HG03558 (cell line): ENCODE results near the gene ANKRD62.
"Not testable (repeated sequence)": the region's sequence is repeated elsewhere in the genome, so short reads cannot be mapped to it uniquely, and the experiment has no call there.

ENCODE experiments used
- ATAC-seq: cut with Tn5 transposase; IDR thresholded peaks from one replicate; pipeline ENCODE4 v1.9.1; 2021; ENCODE audit warnings: moderate number of reproducible peaks; ENCODE audit not compliant: unreplicated experiment; ENCODE audit errors: extremely low read depth

The ANKRD62 gene

DNA sequence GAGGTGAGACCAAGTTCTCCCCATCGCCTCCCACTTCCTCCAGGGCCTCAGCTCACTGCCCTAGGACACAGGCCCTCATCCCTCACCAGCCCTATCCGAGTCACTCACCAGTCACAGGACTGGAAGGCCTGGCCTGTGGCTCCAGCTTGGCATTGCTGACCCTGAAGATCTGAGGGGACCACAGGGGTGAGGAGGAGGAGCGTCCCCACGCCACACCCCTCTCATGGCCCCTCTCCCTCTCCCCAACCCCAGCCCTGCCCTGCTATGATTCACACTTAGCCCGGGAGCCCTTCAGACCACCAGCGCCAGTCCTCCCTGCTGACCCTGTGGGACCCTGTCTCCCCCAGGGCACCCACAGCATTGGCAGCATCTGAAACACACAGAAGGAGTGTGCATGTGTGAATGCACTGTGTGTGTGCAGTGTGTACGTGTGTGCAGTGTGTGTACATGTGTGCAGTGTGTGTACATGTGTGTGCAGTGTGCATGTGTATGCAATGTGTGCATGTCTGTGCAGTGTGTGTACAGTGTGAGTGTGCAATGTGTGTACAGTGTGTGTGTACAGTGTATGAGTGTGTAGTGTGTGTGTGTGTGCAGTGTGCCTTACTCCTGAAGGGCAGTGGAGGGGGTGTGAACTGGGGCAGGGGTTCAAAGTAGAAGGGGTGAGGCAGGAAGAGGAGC is 29.4 kb upstream of the ANKRD62 start:
- no peak for ATAC-seq

GRCh38 chr18:12065397-12065796 is 28.2 kb upstream of the ANKRD62 start:
- no peak for ATAC-seq

GRCh38 chr18:12066910-12067511 is 26.6 kb upstream of the ANKRD62 start:
- ATAC-seq = no peak

DNA sequence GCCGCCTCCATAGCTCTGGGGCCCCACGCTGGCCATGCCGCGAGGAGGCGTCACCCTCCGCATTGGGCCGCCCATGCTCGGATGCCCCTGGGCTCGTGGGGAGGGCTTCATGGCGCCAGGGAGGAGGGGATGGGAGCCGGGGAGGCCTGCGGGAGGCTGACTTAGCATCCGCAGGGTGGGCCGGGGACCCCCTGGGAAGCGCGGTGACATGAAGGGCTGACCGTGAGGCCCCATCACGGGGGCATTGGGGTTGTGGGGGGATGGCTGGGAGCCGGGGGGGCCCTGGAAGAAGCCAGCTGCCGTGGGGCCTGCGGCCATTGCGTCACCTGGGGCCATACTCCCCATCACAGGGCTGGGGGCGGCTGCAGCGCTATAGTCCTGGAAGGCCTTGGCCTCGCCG is 26.0 kb upstream of the ANKRD62 start:
- ATAC-seq = no peak

GRCh38 chr18:12068316-12068949 is 25.2 kb upstream of the ANKRD62 start:
- ATAC-seq = not testable (repeated sequence)

DNA sequence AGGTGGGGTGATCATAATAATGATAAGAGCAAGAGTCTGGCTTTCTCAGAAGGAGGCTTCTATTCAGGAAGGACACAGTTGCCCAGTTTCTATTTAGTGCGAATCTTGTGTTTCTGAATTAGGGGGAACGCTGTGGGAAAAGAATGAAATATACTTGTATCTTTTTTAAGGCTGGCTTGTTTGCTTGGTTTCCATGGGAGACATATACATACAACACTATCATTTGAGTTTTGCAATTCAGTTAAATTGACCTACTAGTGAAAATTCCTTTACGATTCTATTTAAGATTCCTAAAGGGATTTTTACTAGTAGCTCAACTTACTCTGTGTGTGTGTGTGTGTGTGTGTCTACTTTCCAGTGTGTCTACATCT is 24.7 kb upstream of the ANKRD62 start:
- ATAC-seq = no peak

- ATAC-seq = not testable (repeated sequence)
Measured at GRCh38 chr18:12071066-12071465, 22.6 kb upstream of the ANKRD62 start.

DNA sequence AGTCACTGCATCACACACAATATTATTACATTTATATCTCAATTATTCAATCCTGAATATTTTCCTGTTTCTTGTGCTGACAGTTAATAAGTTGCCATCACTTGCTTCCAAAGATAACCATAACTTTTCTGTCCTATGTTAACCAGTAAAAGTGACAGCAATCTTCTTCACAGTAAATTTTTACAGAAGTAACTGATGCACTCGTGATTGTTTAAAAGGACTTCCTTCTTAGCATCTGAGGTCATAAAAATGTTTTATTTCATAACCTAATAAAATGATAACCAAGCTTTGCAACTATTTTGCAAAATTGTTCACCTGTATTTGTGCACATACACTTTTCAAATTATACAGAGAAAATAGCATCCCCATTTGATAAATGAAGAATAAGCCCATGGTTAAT is 20.6 kb upstream of the ANKRD62 start:
- ATAC-seq = no peak

- no peak for ATAC-seq
Measured at GRCh38 chr18:12074736-12075135, 18.9 kb upstream of the ANKRD62 start.

- no peak for ATAC-seq
Measured at GRCh38 chr18:12076424-12077140, 17.1 kb upstream of the ANKRD62 start.

DNA sequence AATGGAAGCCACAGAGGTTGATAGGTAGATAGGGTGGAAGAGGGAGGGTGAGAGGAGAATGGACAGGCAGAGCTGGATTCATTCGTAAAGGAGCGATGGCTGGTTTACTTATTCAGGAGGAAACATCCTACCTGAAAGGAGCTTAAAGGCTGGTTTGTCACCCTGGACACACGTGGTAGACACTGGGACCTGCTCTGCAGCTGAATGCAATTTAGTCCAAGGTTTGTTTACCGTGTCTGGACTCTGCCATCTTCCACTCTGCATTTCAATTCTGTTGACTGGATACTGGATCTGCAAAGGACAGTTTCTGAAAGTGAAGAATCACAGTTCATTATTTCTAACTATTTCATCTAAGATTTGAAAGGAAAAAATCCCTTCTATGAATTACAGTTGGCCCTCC is 15.6 kb upstream of the ANKRD62 start:
- ATAC-seq = not testable (repeated sequence)

DNA sequence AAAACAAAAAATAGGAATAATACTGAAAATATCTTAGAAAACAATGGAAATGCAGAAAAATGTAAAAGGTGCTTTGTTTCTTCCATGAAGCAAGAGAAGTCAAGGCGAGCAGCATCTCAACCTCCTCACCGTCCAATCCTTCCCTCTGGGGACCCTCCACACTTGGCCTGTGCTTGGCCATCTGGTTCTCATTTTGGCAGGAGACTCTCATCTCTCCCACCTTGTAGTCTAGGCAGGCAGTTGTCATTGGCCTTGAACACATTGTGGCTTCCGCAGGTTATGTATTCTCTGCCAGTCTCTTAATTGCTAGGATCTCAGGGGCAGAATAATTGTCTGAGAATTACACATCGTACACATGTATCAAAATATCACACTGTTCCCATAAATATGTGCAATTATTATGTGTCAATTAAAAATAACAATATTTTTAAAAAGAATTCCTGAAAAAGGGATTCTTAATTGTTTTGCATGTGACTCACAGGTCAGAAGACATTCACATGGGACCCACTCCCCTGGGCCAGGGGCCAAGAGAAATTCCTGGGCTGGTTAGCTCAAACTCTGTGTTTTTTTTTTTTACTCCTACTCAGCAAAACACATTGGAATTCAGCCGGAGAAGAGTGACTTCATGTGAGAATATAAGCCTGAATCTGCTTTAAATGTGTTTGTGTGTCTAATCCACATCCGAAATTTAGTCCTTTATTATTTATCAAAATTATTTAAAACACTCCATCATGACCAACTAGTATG is 14.0 kb upstream of the ANKRD62 start:
- no peak for ATAC-seq

GRCh38 chr18:12085136-12085535 is 8.5 kb upstream of the ANKRD62 start:
- ATAC-seq = no peak

- no peak for ATAC-seq
Measured at GRCh38 chr18:12085786-12086185, 7.9 kb upstream of the ANKRD62 start.

DNA sequence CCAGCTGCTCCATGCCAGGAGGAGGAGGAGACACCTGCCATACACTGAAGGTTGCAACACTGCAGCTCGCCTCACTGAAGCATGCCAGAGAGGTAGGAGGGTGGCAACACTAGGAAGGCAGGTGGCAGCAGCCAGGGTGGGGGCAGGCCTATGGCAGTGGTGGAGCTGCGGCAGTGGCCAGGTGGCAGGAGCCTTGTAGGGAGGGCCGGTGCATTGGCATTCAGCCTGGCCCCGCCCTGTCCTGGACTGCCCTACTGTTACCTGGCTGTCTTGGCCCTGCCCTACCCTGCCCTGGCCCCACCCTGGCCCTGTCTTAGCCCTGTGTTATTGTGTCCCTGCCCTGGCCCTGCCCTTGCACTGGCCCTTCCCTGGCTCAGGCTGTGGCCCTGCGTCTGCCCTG is 7.4 kb upstream of the ANKRD62 start:
- no peak for ATAC-seq

DNA sequence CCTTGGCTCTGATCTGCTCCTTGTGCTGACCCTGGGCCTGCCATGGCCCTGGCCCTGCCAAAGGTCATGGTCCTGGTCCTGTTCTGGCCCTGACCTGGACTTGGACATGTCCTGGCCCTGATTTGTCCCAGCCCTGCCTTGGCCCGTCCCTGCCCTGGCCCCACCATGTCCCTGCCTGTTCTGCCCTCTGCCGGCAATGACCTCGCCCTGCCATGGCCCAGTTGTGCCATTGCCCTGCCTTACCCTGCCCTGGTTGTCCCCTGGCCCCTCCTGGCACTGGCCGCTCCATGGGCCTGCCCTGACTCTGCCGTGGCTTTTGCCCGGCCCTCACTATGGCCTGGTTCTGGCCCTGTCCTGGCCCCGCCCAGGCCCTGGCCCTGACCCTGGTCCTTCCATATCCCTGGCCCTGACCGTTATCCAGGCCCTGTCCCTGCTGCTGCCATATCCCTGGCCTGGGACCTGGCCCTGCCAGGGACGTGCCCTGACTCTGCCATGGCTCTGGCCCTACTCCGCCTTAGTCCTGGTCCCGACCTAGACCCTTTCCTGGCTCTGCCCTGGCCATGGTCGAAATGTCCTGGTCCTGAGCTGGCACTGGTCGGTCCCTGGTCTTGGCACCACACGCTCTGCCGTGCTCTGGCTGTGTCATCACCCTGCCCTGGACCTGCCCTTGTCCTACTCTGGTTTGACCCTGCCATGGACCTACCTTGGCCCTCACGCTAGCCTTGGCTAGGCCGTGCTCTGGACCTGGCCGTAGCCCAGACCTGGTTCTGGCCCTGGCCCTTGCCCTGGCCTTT is 6.8 kb upstream of the ANKRD62 start:
- no peak for ATAC-seq

- no peak for ATAC-seq
Measured at GRCh38 chr18:12087471-12088025, 6.1 kb upstream of the ANKRD62 start.

DNA sequence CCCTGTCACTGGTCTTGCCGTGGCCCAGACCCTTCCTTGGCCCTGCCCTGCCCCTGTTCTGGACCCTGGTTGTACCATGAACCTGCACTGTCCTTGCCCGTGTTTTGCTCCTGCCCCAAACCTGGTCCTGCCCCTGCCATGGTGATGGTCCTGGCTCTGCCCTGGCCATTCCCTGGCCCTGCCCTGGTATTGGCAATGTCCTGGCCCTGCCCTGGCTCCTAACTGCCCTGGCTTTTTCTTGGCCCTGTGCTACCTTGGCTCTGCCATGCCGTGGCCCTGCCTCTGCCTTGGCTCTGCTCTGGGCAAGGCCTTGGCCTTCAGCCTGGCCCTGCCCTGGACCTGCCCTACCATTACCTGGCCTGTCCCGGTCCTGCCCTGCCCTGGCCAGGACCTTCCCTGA is 5.5 kb upstream of the ANKRD62 start:
- no peak for ATAC-seq

DNA sequence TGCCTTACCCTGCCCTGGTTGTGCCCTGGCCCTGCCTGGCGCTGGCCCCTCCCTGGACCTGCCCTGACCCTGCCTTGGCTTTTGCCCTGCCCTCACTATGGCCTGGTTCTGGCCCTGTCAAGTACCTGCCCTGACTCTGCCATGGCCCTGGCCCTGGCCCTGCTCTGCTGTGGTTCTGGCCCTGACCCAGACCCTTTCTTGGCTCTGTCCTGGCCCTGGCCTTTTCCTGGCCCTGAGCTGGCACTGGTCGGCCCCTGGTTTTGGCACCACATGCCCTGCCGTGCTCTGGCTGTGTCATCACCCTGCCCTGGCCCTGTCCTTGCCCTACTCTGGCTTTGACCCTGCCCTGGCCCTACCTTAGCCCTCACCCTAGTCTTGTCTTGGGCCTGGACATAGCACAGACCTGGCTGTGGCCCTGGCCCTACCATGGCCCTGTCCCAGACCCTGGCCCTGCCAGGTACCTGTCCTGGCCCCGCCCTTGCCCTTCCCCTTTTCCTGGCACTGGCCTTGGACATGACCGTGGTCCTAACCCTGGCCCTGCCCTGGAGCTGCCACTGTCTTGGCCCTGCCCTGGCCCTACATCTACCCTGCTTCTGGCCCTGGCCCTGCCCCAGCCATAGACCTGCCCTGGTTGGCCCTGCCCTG is 4.8 kb upstream of the ANKRD62 start:
- ATAC-seq = no peak
